OCI-LY3 (cell line): Measurements from ENCODE around the gene RER1.

Experiments used
- H2AFZ ChIP-seq: fragments of 200-600, 300-600 bp; shearing (Covaris generic); 2 replicates; pipeline ENCODE4 v1.6.0; 2014; ENCODE audit warnings: antibody characterized with exemption, low read depth, low read length
- H3K27ac ChIP-seq: fragments of 200-600, 300-600 bp; sonication (generic); 2 replicates; pipeline ENCODE4 v1.5.1; 2014; ENCODE audit warnings: mild to moderate bottlenecking, low read length, moderate library complexity, mixed read lengths
- H3K27me3 ChIP-seq: fragments of 200-600, 300-600 bp; sonication (generic); 2 replicates; pipeline ENCODE4 v1.6.1; 2014; ENCODE audit warnings: low read depth, low read length, mixed read lengths
- H3K36me3 ChIP-seq: fragments of 200-600, 300-600 bp; sonication (generic); replicated peaks from 2 replicates; pipeline ENCODE3; 2014; ENCODE audit warnings: low read depth, low read length, mixed read lengths
- H3K4me1 ChIP-seq: fragments of 300-600, 200-600 bp; sonication (generic); 2 replicates; pipeline ENCODE4 v1.6.1; 2014; ENCODE audit warnings: low read length, mixed read lengths
- H3K4me2 ChIP-seq: fragments of 200-600, 300-600 bp; sonication (generic); 2 replicates; pipeline ENCODE4 v1.6.1; 2014; ENCODE audit warnings: low read length, mixed read lengths
- H3K4me3 ChIP-seq: fragments of 300-600, 200-600 bp; sonication (generic); 2 replicates; pipeline ENCODE4 v1.5.1; 2014; ENCODE audit warnings: antibody characterized with exemption, mild to moderate bottlenecking, low read length, moderate library complexity
- H3K79me2 ChIP-seq: fragments of 300-600, 200-600 bp; shearing (Covaris generic); 2 replicates; pipeline ENCODE4 v1.6.1; 2014; ENCODE audit warnings: mild to moderate bottlenecking, low read length, mixed read lengths
- H3K9ac ChIP-seq: fragments of 300-600, 200-600 bp; shearing (Covaris generic); 2 replicates; pipeline ENCODE4 v1.6.0; 2014; ENCODE audit warnings: mild to moderate bottlenecking, low read length, moderate library complexity
- H3K9me3 ChIP-seq: fragments of 200-600, 300-600 bp; shearing (Covaris generic); 2 replicates; pipeline ENCODE4 v1.6.1; 2014; ENCODE audit warnings: low read length, mixed read lengths; ENCODE audit not compliant: insufficient read depth
- H4K20me1 ChIP-seq: fragments of 200-600, 300-600 bp; sonication (generic); 2 replicates; pipeline ENCODE4 v1.6.1; 2016; ENCODE audit warnings: low read length, mixed read lengths; ENCODE audit not compliant: insufficient read depth
- CTCF ChIP-seq: fragments of 200-600, 300-600 bp; sonication (generic); IDR thresholded peaks from 2 replicates; pipeline ENCODE4 v1.5.1; 2014; ENCODE audit warnings: antibody characterized with exemption, low read length, low read depth
- EZH2phosphoT487 ChIP-seq: fragments of 200-600 bp; shearing (Covaris generic); IDR thresholded peaks from 2 replicates; pipeline ENCODE4 v1.6.1; 2018; ENCODE audit warnings: antibody characterized with exemption, mixed run types, low read depth

The RER1 gene

GRCh38 chr1:2382621-2383361 is 8.8 kb upstream of the RER1 start:
- H3K27ac ChIP-seq: no peak overlapping the region
- peak overlapping the region; percentile 72 for H3K4me2 ChIP-seq
- no peaks in the 10 kb centered on the region for H3K9me3 ChIP-seq
- peaks cover 12% of the 10 kb centered on the region for H3K4me1 ChIP-seq
- H3K36me3 ChIP-seq: no peaks in the 10 kb centered on the region
- no peaks in the 10 kb centered on the region for H4K20me1 ChIP-seq
- peak overlapping the region; percentile 55 for H3K4me3 ChIP-seq
- no peak overlapping the region for H2AFZ ChIP-seq
- no peak overlapping the region; the same call in 1 of the 2 replicates for H3K9ac ChIP-seq
- no peaks in the 10 kb centered on the region for H3K79me2 ChIP-seq
- H3K27me3 ChIP-seq: no peaks in the 10 kb centered on the region
- TF ChIP-seq EZH2phosphoT487: no peak
- peak; percentile 33 for TF ChIP-seq CTCF

GRCh38 chr1:2383576-2383975 is 8.1 kb upstream of the RER1 start:
- H3K27ac ChIP-seq: no peak overlapping the region
- no peak overlapping the region for H3K9ac ChIP-seq
- no peaks in the 10 kb centered on the region for H3K27me3 ChIP-seq
- no peak overlapping the region for H3K4me2 ChIP-seq
- no peaks in the 10 kb centered on the region for H3K9me3 ChIP-seq
- H3K4me3 ChIP-seq: no peak overlapping the region
- no peak overlapping the region for H2AFZ ChIP-seq
- H4K20me1 ChIP-seq: no peaks in the 10 kb centered on the region
- TF ChIP-seq CTCF (no peak), EZH2phosphoT487 (no peak)
- H3K36me3 ChIP-seq: no peaks in the 10 kb centered on the region
- no peaks in the 10 kb centered on the region for H3K79me2 ChIP-seq
- H3K4me1 ChIP-seq: peaks cover 12% of the 10 kb centered on the region

- no peaks in the 10 kb centered on the region for H3K9me3 ChIP-seq
- H3K4me1 ChIP-seq: peaks cover 12% of the 10 kb centered on the region
- no peak overlapping the region for H3K27ac ChIP-seq
- no peak overlapping the region for H3K4me3 ChIP-seq
- no peaks in the 10 kb centered on the region for H3K36me3 ChIP-seq
- TF ChIP-seq CTCF: no peak
- TF ChIP-seq EZH2phosphoT487: no peak
- H3K79me2 ChIP-seq: no peaks in the 10 kb centered on the region
- H3K9ac ChIP-seq: no peak overlapping the region
- no peaks in the 10 kb centered on the region for H4K20me1 ChIP-seq
- H2AFZ ChIP-seq: no peak overlapping the region
- H3K27me3 ChIP-seq: no peaks in the 10 kb centered on the region
- no peak overlapping the region for H3K4me2 ChIP-seq
Observed at GRCh38 chr1:2384130-2384860, 7.3 kb upstream of the RER1 start.

- TF ChIP-seq CTCF (no peak), EZH2phosphoT487 (no peak)
- Histone ChIP-seq H3K9me3 (no peaks in the 10 kb centered on the region), H4K20me1 (no peaks in the 10 kb centered on the region), H3K27me3 (no peaks in the 10 kb centered on the region), H3K79me2 (peaks cover 2% of the 10 kb centered on the region), H2AFZ (no peak overlapping the region), H3K27ac (no peak overlapping the region), H3K4me2 (no peak overlapping the region), H3K4me3 (no peak overlapping the region), H3K9ac (no peak overlapping the region), H3K36me3 (no peaks in the 10 kb centered on the region), H3K4me1 (peaks cover 18% of the 10 kb centered on the region)
Observed at GRCh38 chr1:2384941-2385481, 6.6 kb upstream of the RER1 start.
